Fibroblast of the aortic adventitia (primary cell): ENCODE results near the gene P3H2. TPM values are rescaled to one million over a fixed set of nuclear protein-coding genes. Genes with fewer than 3 reads are reported as not detected.
A peak's percentile ranks its signal among the peaks of the same experiment; 100 is the strongest.

ENCODE experiments used
- DNase-seq: peaks from one replicate; pipeline ENCODE4 v3.0.0-alpha.2; 2010; ENCODE audit warnings: low read depth
- H3K4me3 ChIP-seq: 2 replicates; pipeline ENCODE4 v1.5.1; 2011; ENCODE audit warnings: low read depth, mild to moderate bottlenecking, control low read depth, low read length, moderate library complexity
- CTCF ChIP-seq: IDR thresholded peaks from 2 replicates; pipeline ENCODE4 v1.5.1; 2011; ENCODE audit warnings: mild to moderate bottlenecking, low read length, control low read depth, inconsistent platforms; ENCODE audit not compliant: insufficient read depth
- total RNA-seq: library from RNA; depleted of rRNA; stranded (reverse); fragments of >200 nt; gene quantifications from 2 replicates; pipeline ENCODE4 v1.2.3, GENCODE V29; 2012; ENCODE audit warnings: low replicate concordance

Gene P3H2
- total RNA-seq, 1 donor, result 4.0 TPM

DNA sequence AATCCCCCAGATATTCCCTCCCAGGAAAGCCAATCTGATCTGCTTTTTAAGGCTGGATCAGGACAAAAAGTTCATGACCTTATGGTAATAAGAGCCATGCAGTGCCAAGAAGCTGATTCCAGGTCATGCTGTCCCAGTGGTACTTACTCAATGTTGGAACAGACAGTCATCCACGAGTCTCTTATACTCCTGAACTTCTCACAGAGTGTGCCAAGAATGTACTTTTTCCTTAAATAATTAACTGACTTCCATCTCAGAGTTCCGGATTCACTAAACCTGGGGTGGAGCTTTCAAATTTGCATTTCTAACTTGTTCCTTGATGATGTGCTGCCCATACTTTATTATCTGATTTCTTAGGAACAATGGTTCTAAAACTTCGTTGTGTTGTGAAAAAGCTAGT, 3.4 kb upstream of the P3H2 start:
- TF ChIP-seq CTCF, result no peak
- no peak overlapping the region for H3K4me3 ChIP-seq
- DNase-seq, result no peak

DNA sequence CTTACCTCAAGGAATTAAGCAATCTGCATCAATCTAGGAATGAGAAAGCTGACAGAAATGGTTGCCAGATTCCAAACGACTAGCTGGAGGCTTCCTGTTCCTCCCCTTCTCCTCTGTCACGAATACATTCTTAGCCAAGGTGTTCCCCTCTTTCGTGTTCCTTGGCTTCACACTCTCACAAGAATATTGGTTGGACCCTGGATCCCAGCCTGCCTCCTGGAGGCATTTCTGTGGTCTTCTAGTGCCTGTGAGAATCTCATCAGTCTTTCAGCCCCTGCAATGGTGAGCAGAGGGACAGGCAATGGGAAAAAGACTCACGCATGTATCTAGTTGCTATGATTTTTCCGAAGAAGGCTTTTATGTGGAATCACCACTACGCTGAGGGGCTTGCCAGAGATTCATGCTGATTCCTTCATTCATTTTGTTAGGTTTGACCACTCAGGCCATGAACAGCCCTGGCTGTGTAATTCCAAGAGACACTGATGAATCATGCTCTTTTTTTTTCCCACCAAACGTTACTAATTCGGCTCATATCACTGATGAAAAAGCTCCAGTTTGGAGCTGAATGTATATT, 1.6 kb upstream of the P3H2 start:
- peak; percentile 55 for DNase-seq
- H3K4me3 ChIP-seq, result no peak overlapping the region

GRCh38 chr3:190121383-190121782, 686 bp upstream of the P3H2 start:
- no peak for DNase-seq
- H3K4me3 ChIP-seq, result no peak overlapping the region
- no peak for TF ChIP-seq CTCF

More for the DNA sequence above, 1.6 kb upstream of the P3H2 start:
- TF ChIP-seq CTCF, result no peak

- TF ChIP-seq CTCF, result no peak
- H3K4me3 ChIP-seq, result peak overlapping the region; percentile 74
- no peak for DNase-seq
Observed at GRCh38 chr3:190121061-190121377, 322 bp upstream of the P3H2 start.

DNA sequence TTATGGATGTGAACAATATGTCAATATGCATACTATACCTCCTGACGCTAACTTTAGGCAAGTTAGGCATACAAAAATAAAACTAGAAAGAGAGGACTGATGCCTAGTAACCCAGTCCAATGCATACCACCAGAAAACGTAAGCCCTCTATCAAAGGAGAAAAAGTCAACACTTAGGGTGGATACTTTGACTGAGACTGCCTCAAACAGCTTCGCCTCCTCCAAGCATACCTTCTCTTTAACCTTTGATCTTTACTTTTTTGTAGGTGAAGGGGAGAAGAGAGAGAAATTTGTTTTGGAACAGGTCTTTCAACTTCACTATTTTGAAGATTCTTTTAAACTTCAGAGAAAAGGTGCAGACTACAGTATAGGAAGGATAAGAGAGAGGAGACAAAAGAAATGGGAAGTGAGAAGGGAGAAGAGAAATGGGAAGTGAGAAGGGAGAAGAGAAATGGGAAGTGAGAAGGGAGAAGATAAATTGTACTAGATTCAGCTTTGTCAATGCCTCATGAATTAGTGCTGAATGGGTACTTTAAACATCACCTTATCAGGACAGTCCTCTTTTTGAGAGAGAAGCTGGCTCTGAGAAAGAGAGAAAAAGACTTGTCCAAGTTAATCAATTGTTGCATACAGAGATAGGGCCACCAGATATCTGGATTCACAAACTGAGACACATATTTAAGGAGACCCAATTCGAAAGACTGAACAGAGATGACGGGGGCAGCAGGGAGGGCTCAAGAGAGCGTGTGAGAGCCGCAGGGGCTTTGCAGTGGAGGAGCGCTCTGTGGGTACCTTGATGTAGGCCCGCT, 1.0 kb downstream of the P3H2 start:
- DNase-seq, result no peak
- no peak for TF ChIP-seq CTCF
- peak overlapping the region; percentile 74 for H3K4me3 ChIP-seq

GRCh38 chr3:190118438-190118837, 2.3 kb downstream of the P3H2 start:
- DNase-seq, result no peak
- H3K4me3 ChIP-seq, result no peak overlapping the region
- no peak for TF ChIP-seq CTCF
